ENCODE data around the gene GATAD2B.

DNA sequence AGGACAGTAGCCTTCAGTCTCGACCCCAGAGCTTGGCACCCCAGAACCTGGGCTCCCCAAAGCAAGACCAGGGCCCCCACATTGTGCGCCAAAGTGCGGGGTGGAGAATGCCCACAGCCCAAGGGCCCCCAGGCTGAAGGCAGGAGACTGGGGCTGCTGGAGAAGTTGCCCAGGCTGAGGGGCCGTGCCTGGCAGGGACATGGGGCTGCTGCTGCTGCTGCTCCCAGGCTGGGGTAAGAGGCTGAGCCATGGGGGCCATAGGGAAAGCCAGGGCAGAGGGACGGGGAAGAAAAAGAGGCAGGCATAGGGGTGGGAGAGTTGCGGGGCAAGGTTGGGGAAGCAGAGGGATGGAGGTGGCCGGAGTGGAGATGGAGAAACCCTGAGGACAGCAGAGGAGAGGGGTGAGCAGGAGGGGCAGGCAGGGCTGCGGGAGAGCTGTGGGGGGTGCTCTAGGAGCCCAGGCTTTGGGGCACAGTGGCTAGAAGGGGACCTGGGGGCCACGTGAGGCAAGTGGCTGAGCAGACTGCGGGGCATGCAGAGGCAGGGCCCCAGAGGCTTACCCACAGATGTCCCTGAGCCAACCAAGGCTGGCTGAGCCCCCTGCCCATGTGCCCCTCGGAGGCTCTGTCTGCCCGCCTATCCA is 128.7 kb downstream of the GATAD2B start:
- TF ChIP-seq, protein P1, sequence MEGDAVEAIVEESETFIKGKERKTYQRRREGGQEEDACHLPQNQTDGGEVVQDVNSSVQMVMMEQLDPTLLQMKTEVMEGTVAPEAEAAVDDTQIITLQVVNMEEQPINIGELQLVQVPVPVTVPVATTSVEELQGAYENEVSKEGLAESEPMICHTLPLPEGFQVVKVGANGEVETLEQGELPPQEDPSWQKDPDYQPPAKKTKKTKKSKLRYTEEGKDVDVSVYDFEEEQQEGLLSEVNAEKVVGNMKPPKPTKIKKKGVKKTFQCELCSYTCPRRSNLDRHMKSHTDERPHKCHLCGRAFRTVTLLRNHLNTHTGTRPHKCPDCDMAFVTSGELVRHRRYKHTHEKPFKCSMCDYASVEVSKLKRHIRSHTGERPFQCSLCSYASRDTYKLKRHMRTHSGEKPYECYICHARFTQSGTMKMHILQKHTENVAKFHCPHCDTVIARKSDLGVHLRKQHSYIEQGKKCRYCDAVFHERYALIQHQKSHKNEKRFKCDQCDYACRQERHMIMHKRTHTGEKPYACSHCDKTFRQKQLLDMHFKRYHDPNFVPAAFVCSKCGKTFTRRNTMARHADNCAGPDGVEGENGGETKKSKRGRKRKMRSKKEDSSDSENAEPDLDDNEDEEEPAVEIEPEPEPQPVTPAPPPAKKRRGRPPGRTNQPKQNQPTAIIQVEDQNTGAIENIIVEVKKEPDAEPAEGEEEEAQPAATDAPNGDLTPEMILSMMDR (IDR thresholded peaks at IDR 0.05) = no peak
- no peak for TF ChIP-seq POLR2A (IDR thresholded peaks at IDR 0.05)
